Upper lobe of right lung (tissue), 1 donor: ENCODE data around the gene DGKI. TPM values are rescaled to one million over a fixed set of nuclear protein-coding genes. Genes with fewer than 3 reads are reported as not detected.
A peak's percentile ranks its signal among the peaks of the same experiment; 100 is the strongest.

Experiments
- ATAC-seq: fragments of 200-7000 bp; cut with Tn5 transposase; one replicate; pipeline ENCODE4 v1.9.1; 2020; ENCODE audit warnings: mild to moderate bottlenecking, moderate library complexity
- DNase-seq: peaks from one replicate; pipeline ENCODE4 v3.0.0-alpha.2; 2020
- H3K27ac ChIP-seq: fragments of 200-600 bp; one replicate; pipeline ENCODE4 v1.8.0; 2022
- H3K27me3 ChIP-seq: fragments of 200-600 bp; one replicate; pipeline ENCODE4 v1.8.0; 2022; ENCODE audit warnings: mild to moderate bottlenecking
- H3K36me3 ChIP-seq: fragments of 200-600 bp; one replicate; pipeline ENCODE4 v1.8.0; 2022
- H3K4me1 ChIP-seq: fragments of 200-600 bp; one replicate; pipeline ENCODE4 v1.8.0; 2022
- H3K4me3 ChIP-seq: fragments of 200-600 bp; one replicate; pipeline ENCODE4 v1.8.0; 2022; ENCODE audit warnings: mild to moderate bottlenecking
- H3K9me3 ChIP-seq: fragments of 200-600 bp; one replicate; pipeline ENCODE4 v1.8.0; 2022
- CTCF ChIP-seq: fragments of 200-600 bp; IDR thresholded peaks from one replicate; pipeline ENCODE4 v1.8.0; 2022; ENCODE audit warnings: antibody characterized with exemption
- intact Hi-C: fragments of 100-400 bp; cut with DNase I; formaldehyde crosslinking; loops from one replicate; pipeline ENCODE4 v1.11.0; 2022
- total RNA-seq: library from RNA; stranded (reverse); fragmentation: NEBNext Ultra II Directional; extraction: Animal tissue kit (Norgen Biotek cat#: 25700); gene quantifications from one replicate; pipeline ENCODE4 v1.2.1, GENCODE V29; 2021
- donor health status: DM: no; HTN: yes; CAD: no; lungs with severe emphysema.

The DGKI gene
- total RNA-seq, 1 donor from 2014 or later = 0.67 TPM

- intact Hi-C loops = no loop called here
- DNase-seq = no peak
- ATAC-seq = no peak
- H3K36me3 ChIP-seq = no peaks in the 10 kb centered on the region
- H3K4me1 ChIP-seq = no peaks in the 10 kb centered on the region
- H3K27me3 ChIP-seq = no peaks in the 10 kb centered on the region
- H3K9me3 ChIP-seq = no peaks in the 10 kb centered on the region
- no peak overlapping the region for H3K4me3 ChIP-seq
- no peak for TF ChIP-seq CTCF
- H3K27ac ChIP-seq = no peak overlapping the region
Measured at GRCh38 chr7:137634356-137634755, 212.4 kb downstream of the DGKI start.

- Histone ChIP-seq H3K36me3 (no peaks in the 10 kb centered on the region), H3K27ac (no peak overlapping the region), H3K9me3 (no peaks in the 10 kb centered on the region), H3K4me3 (no peak overlapping the region), H3K4me1 (no peaks in the 10 kb centered on the region), H3K27me3 (no peaks in the 10 kb centered on the region)
- TF ChIP-seq CTCF = no peak
- DNase-seq (no peak), ATAC-seq (no peak)
- intact Hi-C loops = no loop called here
Measured at GRCh38 chr7:137633133-137633532, 213.6 kb downstream of the DGKI start.

GRCh38 chr7:137628216-137628615 is 218.6 kb downstream of the DGKI start:
- H3K9me3 ChIP-seq = no peaks in the 10 kb centered on the region

GRCh38 chr7:137626469-137627067 is 220.2 kb downstream of the DGKI start:
- ATAC-seq (peak; percentile 80), DNase-seq (no peak)
- Histone ChIP-seq H3K36me3 (no peaks in the 10 kb centered on the region), H3K9me3 (no peaks in the 10 kb centered on the region), H3K27ac (no peak overlapping the region), H3K4me1 (no peaks in the 10 kb centered on the region), H3K27me3 (peaks cover 10% of the 10 kb centered on the region), H3K4me3 (no peak overlapping the region)
- intact Hi-C loops = no loop called here
- peak; percentile 65 for TF ChIP-seq CTCF

More at GRCh38 chr7:137628216-137628615, 218.6 kb downstream of the DGKI start:
- no peak overlapping the region for H3K27ac ChIP-seq
- H3K27me3 ChIP-seq = peaks cover 10% of the 10 kb centered on the region
- TF ChIP-seq CTCF = no peak
- intact Hi-C loops = no loop called here
- no peak overlapping the region for H3K4me3 ChIP-seq
- no peak for ATAC-seq
- H3K4me1 ChIP-seq = no peaks in the 10 kb centered on the region
- no peaks in the 10 kb centered on the region for H3K36me3 ChIP-seq
- DNase-seq = no peak

GRCh38 chr7:137625197-137625596 is 221.6 kb downstream of the DGKI start:
- H3K27ac ChIP-seq = no peak overlapping the region
- intact Hi-C loops = no loop called here
- no peak overlapping the region for H3K4me3 ChIP-seq
- DNase-seq (no peak), ATAC-seq (no peak)
- no peaks in the 10 kb centered on the region for H3K36me3 ChIP-seq
- no peaks in the 10 kb centered on the region for H3K9me3 ChIP-seq
- TF ChIP-seq CTCF = no peak
- no peaks in the 10 kb centered on the region for H3K4me1 ChIP-seq
- peaks cover 10% of the 10 kb centered on the region for H3K27me3 ChIP-seq

- intact Hi-C loops = no loop called here
- no peak for DNase-seq
Measured at GRCh38 chr7:137619181-137619580, 227.6 kb downstream of the DGKI start.

More at GRCh38 chr7:137619181-137619580, 227.6 kb downstream of the DGKI start:
- Histone ChIP-seq H3K27ac (no peak overlapping the region), H3K27me3 (no peaks in the 10 kb centered on the region), H3K36me3 (no peaks in the 10 kb centered on the region), H3K4me3 (no peak overlapping the region), H3K4me1 (no peaks in the 10 kb centered on the region), H3K9me3 (no peaks in the 10 kb centered on the region)
- no peak for TF ChIP-seq CTCF
- no peak for ATAC-seq
